Measurements from ENCODE around the gene UPB1.
A peak's percentile ranks its signal among the peaks of the same experiment; 100 is the strongest.
"Not testable (repeated sequence)": the region's sequence is repeated elsewhere in the genome, so short reads cannot be mapped to it uniquely, and the experiment has no call there.

UPB1 gene

DNA sequence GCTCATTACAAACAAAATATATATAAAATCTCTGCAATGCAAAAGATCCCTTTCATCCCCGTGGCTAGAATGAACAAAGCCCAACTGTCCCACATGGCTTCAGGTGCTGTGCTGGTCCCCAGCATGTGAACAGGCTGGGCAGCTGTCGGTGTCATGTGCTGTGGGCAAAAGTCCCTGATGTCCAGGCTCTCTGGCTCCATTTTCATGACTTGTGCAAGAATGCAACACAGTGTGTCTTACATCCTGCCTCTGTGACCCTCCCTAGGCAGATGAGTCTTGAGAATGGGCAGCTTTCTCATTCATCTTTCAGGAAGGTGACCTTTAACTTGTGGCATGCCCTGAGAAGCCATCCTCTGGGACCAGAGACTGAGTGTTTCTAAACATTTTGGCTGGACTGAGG lies 45.3 kb downstream of the UPB1 start:
- no peak for DNase-seq

DNA sequence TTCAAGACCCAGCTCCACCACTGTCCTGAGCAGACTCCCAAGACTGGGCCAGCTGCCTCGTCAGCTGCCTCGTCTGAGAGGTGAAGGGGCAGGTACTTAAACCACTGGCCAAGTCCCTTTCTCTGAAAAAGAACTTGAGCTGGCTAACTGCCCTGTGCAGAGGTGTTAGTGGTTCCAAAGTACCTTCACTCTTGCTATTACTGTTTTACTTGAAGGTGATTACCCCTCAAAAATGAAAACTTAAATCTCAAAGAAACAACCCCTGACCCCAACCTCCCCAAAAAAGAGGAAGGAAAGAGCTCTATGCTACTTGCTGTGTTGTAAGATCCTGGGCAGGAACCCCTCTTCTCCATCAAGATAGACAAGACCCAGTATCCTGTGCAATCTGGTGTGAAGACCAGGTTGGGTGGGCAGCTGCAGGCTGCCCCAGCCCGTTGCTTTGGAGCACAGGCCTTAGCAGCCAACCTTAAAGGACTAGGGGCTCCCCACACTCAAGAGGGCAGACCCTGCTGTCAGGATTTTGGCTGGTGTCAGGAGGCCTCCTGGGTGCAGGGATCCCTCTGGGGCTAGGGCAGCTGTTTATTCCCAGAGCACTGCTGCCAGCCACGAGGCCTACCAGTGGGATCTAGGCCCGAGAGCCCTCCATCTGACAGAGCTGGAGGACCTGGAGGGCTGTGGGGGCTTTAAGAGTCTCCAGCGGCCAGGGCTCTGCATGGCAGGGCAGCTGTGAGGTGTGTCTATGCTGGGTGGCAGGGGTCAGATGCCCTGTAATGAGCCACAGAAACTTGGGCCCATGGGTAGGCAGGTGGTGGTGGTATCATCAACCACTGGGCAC lies 46.8 kb downstream of the UPB1 start:
- DNase-seq = no peak

DNA sequence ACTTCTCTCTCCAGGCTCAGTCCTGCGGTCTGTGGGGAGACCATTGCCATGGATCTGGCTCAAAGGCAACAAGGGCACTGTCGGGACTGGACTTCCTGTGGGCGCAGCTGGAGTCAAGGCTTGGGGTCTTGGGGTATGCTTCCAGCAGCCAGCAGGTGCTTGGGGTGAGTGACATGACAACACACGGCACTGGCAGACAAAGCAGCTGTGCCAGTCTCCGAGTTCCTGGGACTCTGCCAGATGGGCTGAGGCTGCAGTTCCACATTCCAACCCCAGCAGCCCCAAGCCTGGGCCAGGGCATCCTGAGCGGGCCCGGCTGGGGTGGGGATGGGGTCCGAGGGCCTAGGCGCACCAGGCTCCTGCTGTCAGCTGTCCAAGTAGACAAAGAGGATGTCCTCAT lies 47.5 kb downstream of the UPB1 start:
- no peak for DNase-seq

DNA sequence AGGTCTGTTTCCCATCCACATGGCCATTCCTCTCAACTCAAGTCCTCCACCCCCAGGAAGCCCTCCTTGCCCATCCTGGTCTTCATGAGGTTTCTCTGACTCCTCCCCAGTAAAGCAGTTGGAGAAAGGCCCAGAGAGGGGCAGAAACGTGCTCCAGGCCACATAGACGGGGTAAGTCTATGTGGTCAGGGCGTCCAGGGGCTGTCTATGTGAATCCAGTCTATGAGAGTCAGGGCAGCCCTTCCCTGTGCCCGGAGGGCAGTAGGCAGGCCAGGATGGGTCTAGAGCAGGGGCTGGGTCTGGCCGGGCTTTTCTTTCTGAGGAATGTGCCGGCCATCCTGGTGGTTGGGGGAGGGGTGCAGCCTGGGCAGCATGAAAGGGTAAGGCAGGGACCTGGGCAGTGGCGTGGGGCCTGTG lies 48.1 kb downstream of the UPB1 start:
- no peak for DNase-seq

DNA sequence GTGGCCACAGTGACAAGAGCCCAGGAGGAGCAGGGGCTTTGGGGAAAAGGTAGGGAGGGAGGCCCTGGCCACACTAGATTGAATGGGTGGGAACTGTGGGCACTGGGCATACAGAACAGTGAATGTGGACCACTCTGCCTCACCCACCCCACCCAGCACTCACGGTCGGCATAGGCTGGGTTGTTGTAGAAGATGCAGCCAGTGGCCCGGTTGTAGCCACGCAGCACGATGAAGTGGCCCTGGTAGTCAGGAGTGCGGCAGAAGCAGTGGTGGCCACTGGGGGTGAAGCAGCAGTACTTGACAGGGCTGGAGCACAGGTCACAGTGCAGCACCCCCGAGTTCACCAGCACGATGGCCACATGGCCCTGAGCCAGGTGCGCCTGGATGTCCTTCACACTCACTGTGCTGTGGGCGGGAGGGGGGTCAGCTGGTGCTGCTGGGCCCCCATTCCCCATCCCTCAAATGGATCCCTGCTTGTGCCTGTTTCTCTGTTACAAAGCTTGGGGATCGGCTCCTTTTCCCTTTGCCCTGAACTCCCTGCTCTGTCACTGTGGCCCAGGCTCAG lies 48.6 kb downstream of the UPB1 start:
- DNase-seq = no peak

DNA sequence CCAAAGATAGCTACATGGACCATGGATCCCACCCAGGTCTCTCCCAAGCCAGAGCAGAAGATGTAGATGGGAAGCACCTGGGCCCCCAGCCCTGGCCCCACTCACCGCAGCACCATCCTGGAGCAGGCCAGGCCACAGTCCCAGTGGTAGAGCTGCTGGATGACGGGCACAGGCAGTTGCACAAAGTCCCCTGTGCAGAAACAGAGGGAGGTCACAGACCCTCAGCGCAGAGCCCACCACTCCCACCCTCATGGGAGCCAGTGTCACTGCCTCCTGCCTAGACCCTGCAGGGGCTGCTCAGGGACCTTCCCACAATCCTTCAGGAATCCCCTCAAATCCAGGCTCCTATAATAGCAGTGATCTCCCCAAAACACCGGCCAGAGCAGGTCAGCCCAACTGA lies 53.7 kb downstream of the UPB1 start:
- DNase-seq = no peak

DNA sequence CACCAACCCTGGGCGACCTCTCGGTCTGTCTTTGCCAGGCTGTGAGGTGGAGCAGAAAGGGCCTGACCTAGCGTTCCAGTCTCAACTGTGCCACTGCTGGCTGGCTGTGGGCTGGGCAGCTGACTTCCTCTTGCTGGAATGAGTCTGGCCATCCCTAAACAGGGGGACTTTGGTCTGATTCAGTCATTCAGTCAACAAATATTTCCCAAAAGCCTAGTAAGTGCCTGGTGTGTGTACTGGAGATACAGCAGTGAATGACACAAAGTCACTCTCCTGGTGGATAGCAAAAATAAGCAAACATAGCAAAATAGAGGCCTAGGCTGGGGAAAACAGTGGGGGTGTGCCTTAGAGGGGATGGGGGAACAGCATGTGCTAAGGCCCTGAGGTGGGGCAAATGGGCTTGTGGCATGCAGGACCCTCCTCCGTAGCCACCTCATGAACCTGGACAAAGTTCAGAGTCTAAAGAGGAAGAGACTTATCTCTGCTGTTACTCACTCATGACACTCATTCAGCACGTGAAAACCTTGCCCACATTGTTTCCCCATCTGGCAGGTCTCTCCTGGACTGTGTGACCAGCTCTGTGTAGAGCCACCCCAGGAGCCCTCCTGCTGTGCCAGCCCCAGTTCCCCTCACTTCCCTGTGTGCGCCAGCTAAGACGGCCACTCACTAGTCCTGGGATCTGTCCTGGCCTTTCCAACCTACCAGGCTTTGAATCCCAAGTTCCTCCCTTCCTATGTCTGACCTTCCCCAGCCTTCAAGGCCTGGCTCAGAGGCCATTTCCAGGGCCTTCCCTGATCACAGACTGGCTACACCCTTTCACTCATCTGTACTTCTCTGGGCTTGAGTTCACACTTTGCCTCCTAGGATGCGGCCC lies 55.1 kb downstream of the UPB1 start:
- DNase-seq = no peak

DNA sequence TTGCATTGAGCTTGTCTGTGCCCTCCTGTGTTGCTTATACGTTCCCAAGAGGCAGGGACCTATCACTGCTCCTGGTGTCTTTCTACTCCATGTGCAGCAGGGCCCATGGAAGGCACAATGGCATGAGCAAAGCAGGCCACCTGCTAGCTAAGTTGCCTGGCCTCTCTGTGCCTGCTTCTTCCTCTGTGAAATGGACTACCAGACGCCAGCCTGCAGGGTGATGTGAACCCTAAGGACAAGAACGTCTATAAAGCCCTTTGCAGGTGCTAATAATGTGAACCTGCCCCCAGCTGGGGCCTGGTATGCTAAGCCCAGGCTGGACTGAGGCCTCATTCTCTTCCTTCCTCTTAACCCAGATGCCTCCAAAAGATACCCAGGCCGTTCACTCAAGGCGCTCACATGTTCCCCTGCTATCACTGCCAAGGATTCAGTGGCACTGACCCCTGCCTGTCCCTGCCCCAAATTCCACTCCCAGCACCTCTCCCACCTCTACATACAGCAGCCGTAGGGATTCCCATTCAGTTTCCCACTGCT lies 55.8 kb downstream of the UPB1 start:
- no peak for DNase-seq

DNA sequence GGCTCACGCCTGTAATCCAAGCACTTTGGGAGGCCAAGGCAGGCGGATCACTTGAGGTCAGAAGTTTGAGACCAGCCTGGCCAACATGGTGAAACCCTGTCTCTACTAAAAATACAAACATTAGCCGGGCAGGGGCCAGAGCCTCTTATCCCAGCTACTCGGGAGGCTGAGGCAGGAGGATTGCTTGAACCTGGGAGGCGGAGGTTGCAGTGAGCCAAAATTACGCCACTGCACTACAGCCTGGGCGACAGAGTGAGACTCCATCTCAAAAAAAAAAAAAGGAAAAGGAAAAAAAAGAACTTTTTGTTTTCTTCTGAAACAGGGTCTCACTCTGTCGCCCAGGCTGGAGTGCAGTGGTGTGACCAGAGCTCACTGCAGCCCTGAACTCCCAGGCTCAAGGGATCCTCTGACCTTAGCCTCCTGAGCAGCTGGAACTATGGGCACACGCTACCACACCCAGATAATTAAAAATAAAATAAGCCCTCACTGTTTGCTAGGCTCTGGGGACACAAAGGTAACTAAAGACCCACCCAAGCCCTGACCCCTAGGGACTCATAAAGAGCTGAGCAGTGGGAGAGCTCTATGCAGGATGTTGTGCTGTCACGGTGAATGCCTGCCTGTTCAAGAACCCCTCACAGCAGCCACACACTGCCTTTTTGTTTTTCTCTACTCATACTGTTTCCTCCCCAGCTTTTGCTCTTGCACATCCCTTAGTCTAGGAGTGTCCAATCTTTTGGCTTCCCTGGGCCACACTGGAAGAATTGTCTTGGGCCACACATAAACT lies 57.6 kb downstream of the UPB1 start:
- not testable (repeated sequence) for DNase-seq

DNA sequence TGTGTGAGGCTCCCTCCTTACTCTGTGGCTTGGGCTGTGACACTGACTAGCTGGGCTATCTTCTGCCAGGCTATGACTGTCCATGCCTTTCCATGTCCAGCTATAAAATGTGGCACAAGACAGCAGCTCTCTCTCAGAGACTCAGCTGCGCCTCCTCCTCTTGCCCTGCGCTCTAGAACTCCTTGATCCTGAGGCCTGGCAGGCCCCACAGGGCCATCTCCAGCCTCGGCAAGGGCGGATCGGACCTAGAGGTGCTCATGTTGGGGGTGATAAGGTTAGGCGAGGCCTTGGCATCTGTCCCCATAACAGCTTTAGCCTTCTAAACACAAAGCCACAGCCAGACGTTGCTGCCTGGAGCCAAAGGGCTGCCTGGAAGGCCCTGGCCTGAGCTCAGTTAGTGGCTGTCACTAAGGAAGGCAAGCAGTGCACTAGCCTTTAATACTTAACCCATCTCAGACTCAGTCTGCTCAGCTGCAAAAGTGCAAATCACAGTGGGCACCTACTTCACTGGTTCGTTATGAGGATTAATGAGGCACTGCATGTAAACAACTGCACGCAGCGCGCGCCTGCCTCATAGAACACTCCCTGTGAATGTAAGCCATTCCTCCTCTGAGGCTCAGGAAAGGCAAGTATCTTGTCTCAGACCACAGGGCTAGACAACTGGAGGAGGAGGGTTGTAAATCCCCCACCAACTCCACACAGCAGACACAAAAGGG lies 58.6 kb downstream of the UPB1 start:
- peak; percentile 21 for DNase-seq

DNA sequence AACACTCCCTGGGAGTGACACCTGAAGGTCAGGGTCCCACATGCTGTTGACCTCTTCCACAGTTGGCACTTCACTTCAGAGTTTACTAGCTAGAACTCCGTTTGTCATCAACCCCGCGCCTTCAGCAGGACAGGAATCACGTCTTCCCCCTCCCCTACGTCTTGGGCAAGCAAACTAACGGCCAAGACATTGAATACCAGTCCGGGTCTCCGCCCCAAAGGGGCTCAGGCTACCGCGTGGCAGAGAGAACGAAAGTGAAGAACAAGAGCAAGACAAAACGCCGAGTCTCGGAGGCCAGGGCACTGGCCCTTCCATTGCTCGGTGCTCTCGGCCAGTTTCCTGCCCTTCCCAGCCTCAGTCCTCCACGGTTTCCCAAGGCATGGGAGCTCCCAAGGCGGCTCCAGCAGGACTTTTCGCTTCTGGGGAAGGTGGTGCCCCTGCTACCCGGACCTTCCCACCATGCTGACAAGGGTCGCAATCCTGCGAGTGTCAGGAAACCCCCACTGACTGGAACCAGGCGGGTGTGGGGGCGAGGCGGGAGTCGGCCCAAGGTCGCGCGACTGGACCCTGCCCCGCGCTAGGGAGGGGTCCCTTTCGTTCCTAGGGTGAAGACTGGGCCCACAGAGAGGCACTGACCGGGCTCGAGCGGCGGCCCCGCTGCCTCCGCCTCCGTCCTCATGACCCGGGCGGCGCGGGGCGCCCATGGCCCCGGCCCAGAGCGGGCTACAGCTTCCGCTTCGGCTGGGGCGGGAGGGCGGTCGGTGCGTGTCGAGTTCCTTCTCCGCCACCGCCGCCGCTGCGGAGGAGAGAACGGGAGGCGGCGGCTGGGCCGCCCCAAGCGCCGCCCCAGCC lies 59.4 kb downstream of the UPB1 start, which contains the start of gene GUCD1:
Gene GUCD1, minus strand, starts transcription at position 826 of the 852 bp plus-strand sequence. Its CDS starts 147 bp downstream, at position 679.
- no peak for DNase-seq

DNA sequence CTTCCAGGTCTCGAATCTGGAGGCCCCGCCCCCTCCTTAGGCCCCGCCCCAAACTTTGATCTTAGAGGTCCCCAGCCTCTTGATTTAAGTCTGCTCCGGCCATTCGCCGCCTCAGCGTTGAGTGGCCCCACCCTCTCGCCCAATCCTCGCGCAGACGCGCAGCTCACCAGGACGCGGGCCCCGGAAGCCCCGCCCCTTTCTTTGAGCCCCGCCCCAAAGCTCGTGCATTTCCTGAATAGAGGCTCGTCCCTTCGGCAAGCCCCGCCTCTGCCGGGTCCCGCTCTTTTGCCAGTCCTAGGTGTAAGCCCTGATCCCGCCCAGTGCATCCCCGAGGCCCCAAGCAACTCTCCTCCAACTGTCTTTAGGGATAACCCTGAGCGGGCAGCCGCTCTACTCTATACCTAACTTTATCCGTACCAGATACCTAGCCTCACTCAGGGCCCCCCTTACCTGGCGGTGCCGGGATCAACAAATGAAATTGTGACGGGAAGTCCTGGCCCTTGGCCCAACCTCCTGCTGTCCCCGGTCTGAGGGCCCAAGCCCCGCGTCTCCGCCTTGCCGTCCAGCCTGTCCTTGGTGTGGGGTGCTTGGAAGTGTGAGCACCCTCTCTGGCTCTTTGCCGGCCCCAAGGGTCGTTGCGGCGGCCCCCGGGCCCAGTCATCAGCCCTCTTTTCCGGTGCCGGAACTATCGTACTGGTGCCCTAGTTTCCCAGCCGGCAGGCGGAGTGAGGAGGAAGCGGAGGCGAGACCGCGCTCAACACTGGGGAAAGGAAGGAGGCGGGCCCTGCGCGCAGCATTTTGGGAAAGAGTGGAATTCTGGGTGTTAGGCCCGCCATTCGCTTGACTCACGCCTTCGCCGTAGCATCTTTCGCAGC lies 60.3 kb downstream of the UPB1 start, which contains the start of gene SNRPD3:
Gene SNRPD3, plus strand, starts transcription at position 835 of the 875 bp plus-strand sequence. CDS start 1,676 bp downstream, outside the sequence.
- peak; percentile 100 for DNase-seq

DNA sequence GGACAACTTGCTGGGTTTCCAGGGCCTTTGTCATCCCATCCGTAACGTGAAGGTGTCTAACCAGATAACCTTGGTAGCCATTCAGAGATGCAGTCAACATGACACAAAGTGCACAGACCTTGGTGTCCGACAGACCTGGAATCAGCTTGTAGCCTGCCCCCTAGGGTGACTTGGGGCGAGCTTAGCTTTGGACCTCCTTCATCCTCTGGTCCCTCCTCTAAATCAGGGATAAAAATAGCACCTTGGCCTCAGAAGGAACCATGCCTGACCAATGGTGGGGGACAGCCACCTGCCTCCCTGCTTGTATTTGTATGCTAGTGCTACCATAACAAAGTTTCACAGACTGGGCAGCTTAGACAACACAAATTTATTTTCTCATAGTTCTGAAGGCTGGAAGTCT lies 64.3 kb downstream of the UPB1 start:
- DNase-seq = no peak

DNA sequence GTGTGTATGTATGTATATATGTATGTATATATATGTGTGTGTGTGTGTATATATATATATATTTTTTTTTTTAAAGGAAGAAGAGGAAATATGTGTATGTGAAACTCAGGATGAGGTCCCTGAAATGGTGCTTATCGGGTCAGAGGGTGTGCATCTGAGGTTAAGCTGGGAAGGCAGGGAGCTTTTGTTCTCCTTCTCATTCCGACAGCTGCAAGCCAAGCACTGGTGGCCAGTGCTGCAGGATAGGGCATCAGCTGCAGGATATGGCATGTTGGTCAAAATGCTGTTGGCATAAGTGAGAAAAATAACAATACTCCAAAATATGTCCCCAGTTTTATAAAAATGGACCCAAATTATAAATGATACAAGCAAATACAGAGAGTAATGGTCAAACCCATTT lies 68.1 kb downstream of the UPB1 start:
- DNase-seq = no peak

DNA sequence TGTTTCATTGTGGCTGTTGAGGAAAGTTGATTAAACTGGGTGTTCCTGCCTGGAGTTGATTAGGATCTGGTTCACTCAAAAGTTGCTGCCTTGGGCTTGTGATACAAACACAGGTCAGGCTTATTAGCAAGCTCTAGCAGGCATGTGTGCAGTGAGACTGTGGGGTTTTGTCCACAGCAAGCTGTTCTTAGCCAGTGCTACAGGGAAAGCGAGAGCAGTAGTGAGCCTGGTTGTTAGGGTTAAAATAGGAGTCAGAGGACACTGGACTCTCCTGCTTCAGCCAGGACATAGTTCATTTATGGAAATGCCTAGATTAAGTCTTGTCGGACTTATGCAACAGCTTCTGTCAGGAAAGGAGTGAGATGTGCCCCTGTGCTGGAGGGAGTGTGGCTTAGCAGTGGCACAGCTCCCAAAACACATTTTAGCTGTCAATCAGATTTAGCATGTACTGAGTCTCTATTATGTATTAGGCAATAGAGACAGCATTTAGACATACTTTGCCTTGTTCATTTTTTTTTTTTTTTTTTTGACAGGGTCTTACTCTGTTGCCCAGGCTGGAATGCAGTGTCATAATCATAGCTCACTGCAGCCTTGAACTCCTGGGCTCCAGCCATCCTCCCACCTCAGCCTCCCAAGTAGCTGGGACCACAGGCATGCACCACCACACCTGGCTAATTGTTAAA lies 69.4 kb downstream of the UPB1 start:
- DNase-seq = no peak

DNA sequence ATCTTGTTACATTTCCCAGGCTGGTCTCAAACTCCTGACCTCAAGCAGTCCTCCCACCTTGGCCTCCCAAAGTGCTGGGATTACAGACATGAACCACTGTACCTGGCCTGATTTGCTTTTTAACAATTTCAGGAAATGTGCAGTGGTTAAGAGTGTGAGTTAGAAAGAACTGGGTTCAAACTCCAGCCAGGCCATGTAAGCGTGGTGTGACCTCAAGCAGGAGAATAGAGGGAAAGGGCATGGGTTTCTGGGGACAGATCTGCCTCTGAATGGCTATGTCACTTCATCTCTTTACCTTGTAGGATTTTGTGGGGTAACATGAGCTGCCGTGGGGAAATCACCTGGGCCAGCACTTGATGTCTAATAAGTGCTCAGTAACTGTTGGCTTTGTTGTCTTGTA lies 69.9 kb downstream of the UPB1 start:
- DNase-seq = no peak

DNA sequence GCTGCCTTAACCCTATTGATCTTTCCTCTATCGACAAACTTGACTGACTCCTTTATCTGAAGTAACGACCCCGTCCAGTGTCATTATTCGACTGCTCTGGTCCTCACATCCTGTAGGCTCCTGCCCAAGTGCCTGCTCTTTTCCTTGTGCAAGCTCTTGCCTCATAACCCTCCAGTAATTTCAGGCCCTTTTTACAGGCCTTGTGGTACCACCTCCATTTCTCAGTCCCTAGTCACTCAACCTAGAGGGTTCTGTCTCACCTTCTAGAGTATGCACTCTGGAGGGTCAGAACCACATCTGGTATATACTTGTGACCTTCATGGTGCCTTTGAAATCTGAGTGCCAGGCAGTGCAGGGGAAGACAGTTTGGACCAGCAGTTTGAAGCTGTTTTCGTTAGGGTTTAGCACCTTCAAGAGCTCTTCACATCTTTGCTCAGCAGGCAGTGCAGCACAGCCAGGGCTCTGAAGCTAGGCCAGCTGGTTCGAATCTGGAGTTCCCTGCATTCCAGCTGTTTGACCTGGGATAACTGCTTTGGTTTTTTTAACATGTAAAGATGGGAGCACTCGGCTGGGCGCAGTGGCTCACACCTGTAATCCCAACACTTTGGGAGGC lies 71.9 kb downstream of the UPB1 start:
- no peak for DNase-seq

DNA sequence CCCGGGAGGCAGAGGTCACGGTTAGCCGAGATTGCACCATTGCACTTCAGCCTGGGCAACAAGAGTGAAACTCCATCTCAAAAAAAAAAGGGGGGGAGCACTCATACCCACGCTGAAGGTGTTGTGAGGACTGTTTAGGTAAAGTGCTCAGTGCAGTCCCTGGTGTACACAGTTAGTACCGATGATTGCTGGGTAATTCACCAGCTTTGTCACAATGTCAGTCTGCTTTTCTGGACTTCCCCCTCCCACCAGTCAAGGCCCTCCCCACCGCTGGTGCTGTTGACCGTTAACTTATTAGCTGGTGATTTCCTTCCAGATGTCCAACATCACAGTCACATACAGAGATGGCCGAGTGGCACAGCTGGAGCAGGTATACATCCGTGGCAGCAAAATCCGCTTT lies 72.5 kb downstream of the UPB1 start:
- DNase-seq = no peak

DNA sequence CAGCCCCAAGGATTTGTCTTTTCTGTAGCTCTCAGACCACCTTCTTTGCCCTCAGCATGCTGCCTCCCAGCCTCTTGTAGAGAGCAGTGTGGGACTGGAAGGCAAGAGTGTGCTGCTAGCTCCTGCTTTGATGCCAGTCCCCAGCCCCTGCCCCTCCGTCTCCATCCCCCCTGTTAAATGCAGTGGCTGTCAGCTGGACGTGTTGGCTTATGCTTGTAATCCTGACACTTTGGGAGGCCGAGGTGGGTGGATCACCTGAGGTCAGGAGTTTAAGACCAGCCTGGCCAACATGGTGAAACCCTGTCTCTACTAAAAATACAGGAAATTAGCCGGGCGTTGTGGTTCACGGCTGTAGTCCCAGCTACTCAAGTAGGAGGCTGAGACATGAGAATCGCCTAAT lies 76.1 kb downstream of the UPB1 start:
- DNase-seq = no peak

All from activated T-cell treated with anti-CD3 and anti-CD28 coated beads, Interleukin-2, amount 50 U/mL, for 1 hour (primary cell).